IMR-90 (cell line): Measurements from ENCODE around the gene KCNF1. TPM values are rescaled to one million over a fixed set of nuclear protein-coding genes. Genes with fewer than 3 reads are reported as not detected.

Experiments used
- ATAC-seq: fragments of 200-7000 bp; cut with Tn5 transposase; 2 replicates; pipeline ENCODE4 v1.9.1; 2020; ENCODE audit warnings: low read depth, mild to moderate bottlenecking, moderate library complexity
- BruUV-seq: library from RNA; stranded (reverse); fragments of 400-500 nt; replicated peaks from 2 replicates; lab custom pipeline; 2021; lab: Mats Ljungman, UMichigan
- CTCF ChIA-PET: fragments of 300-600 bp; formaldehyde crosslinking; extraction: SDS; loops from one replicate; lab custom pipeline; 2021; ENCODE audit warnings: antibody characterized with exemption; lab: Yijun Ruan, JAX
- POLR2A ChIA-PET: fragments of 300-600 bp; sonication (Branson Sonifier 250); formaldehyde crosslinking; loops from one replicate; lab custom pipeline; 2022; ENCODE audit warnings: antibody characterized with exemption; ENCODE audit not compliant: unreplicated experiment; lab: Charles Lee
- DNase-seq: peaks from one replicate; pipeline ENCODE4 v3.0.0; 2013
- H2AFZ ChIP-seq: replicated peaks from 2 replicates; pipeline ENCODE3; 2013; ENCODE audit warnings: low read length, mild to moderate bottlenecking; ENCODE audit not compliant: poor library complexity
- H2AK5ac ChIP-seq: 2 replicates; pipeline ENCODE4 v1.6.1; 2013; ENCODE audit warnings: low read depth, low read length, inconsistent platforms
- H2AK9ac ChIP-seq: replicated peaks from 2 replicates; pipeline ENCODE3; 2013; ENCODE audit warnings: mild to moderate bottlenecking, low read depth, low read length, moderate library complexity; ENCODE audit not compliant: poor library complexity
- H2BK120ac ChIP-seq: 2 replicates; pipeline ENCODE4 v1.6.1; 2013; ENCODE audit warnings: low read depth, low read length, inconsistent platforms
- H2BK15ac ChIP-seq: 3 replicates; pipeline ENCODE4 v1.6.1; 2013; ENCODE audit warnings: low read depth, low read length, inconsistent platforms
- H2BK20ac ChIP-seq: 2 replicates; pipeline ENCODE4 v1.6.1; 2013; ENCODE audit warnings: low read depth, mild to moderate bottlenecking, inconsistent platforms, low read length, moderate library complexity
- H2BK5ac ChIP-seq: 2 replicates; pipeline ENCODE4 v1.6.1; 2013; ENCODE audit warnings: mild to moderate bottlenecking, low read depth, low read length, inconsistent platforms; ENCODE audit not compliant: poor library complexity, severe bottlenecking
- H3K14ac ChIP-seq: replicated peaks from 2 replicates; pipeline ENCODE4 v1.6.1; 2013; ENCODE audit warnings: low read depth, low read length, inconsistent platforms
- H3K18ac ChIP-seq: 2 replicates; pipeline ENCODE4 v1.6.1; 2013; ENCODE audit warnings: low read depth, low read length, control low read depth
- H3K23ac ChIP-seq: 2 replicates; pipeline ENCODE4 v1.6.1; 2013; ENCODE audit warnings: low read depth, low read length, inconsistent platforms
- H3K27ac ChIP-seq: 2 replicates; pipeline ENCODE4 v1.5.1; 2013; ENCODE audit warnings: mild to moderate bottlenecking, control low read depth, low read length; ENCODE audit not compliant: insufficient read depth
- H3K27me3 ChIP-seq: 2 replicates; pipeline ENCODE4 v1.6.1; 2013; ENCODE audit warnings: low read length; ENCODE audit not compliant: control insufficient read depth, insufficient read depth
- H3K36me3 ChIP-seq: 2 replicates; pipeline ENCODE4 v1.6.1; 2013; ENCODE audit warnings: low read length, mixed read lengths; ENCODE audit not compliant: control insufficient read depth, insufficient read depth
- H3K4ac ChIP-seq: 2 replicates; pipeline ENCODE4 v1.6.1; 2013; ENCODE audit warnings: low read depth, low read length, inconsistent platforms
- H3K4me1 ChIP-seq: 2 replicates; pipeline ENCODE4 v1.6.1; 2013; ENCODE audit warnings: low read length, mixed read lengths; ENCODE audit not compliant: control insufficient read depth, insufficient read depth
- H3K4me2 ChIP-seq: 2 replicates; pipeline ENCODE4 v1.6.1; 2013; ENCODE audit warnings: low read depth, mild to moderate bottlenecking, control low read depth, low read length, moderate library complexity
- H3K4me3 ChIP-seq: 2 replicates; pipeline ENCODE4 v1.5.1; 2013; ENCODE audit warnings: low read depth, mild to moderate bottlenecking, control low read depth, low read length, moderate library complexity; ENCODE audit not compliant: insufficient read depth
- H3K56ac ChIP-seq: 2 replicates; pipeline ENCODE4 v1.6.1; 2013; ENCODE audit warnings: low read length, inconsistent platforms; ENCODE audit not compliant: insufficient read depth; ENCODE audit errors: extremely low read depth
- H3K79me1 ChIP-seq, 2 experiments: 2 replicates each; pipeline ENCODE4 v1.6.1; 2013; ENCODE audit warnings: low read length in 2 of 2, inconsistent platforms in 1 of 2, low read depth in 1 of 2
- H3K9ac ChIP-seq: 2 replicates; pipeline ENCODE4 v1.6.1; 2013; ENCODE audit warnings: low read depth, low read length, control low read depth
- H3K9me1 ChIP-seq: 2 replicates; pipeline ENCODE4 v1.6.1; 2013; ENCODE audit warnings: low read length, inconsistent platforms; ENCODE audit not compliant: insufficient read depth
- H3K9me3 ChIP-seq: 2 replicates; pipeline ENCODE4 v1.6.1; 2013; ENCODE audit warnings: low read length; ENCODE audit not compliant: control insufficient read depth, insufficient read depth
- H4K20me1 ChIP-seq: 2 replicates; pipeline ENCODE4 v1.6.1; 2013; ENCODE audit warnings: low read length, inconsistent platforms; ENCODE audit not compliant: insufficient read depth
- H4K5ac ChIP-seq: 2 replicates; pipeline ENCODE4 v1.6.1; 2013; ENCODE audit warnings: mild to moderate bottlenecking, low read depth, low read length, control low read depth
- H4K8ac ChIP-seq, 2 experiments: 2 replicates each; pipeline ENCODE4 v1.6.1; 2013; ENCODE audit warnings: low read depth in 2 of 2, low read length in 2 of 2, control low read depth in 1 of 2, inconsistent platforms in 1 of 2
- H4K91ac ChIP-seq: 2 replicates; pipeline ENCODE4 v1.6.1; 2013; ENCODE audit warnings: low read depth, low read length, inconsistent platforms; ENCODE audit not compliant: insufficient read depth
- BHLHE40 ChIP-seq: fragments of 150-350 bp; IDR thresholded peaks from 2 replicates; pipeline ENCODE4 v1.6.1; 2016; ENCODE audit warnings: mild to moderate bottlenecking, low read depth, low read length
- CEBPB ChIP-seq: IDR thresholded peaks from 2 replicates; pipeline ENCODE4 v1.6.1; 2012; ENCODE audit warnings: low read depth, low read length, improper control_type of control experiment
- CTCF ChIP-seq: conservative IDR thresholded peaks from 2 replicates; pipeline ENCODE4 v1.5.1; 2012; ENCODE audit warnings: mild to moderate bottlenecking, low read depth, low read length, improper control_type of control experiment
- POLR2A ChIP-seq: IDR thresholded peaks from 2 replicates; pipeline ENCODE4 v1.6.1; 2012; ENCODE audit warnings: mild to moderate bottlenecking, low read depth, low read length
- RAD21 ChIP-seq: IDR thresholded peaks from 2 replicates; pipeline ENCODE4 v1.6.1; 2012; ENCODE audit warnings: low read length, improper control_type of control experiment
- WGBS, 2 experiments: methylation state at CpG; one replicate each; pipeline versions ENCODE4 v1.1.5 to v1.1.7; 2013; ENCODE audit warnings: missing lambda C conversion rate in 2 of 2; ENCODE audit not compliant: insufficient read length in 1 of 2; ENCODE audit errors: extremely low coverage in 2 of 2; 5-methylcytosine and 5-hydroxymethylcytosine counted together
- dilution Hi-C: fragments of 300-500 bp; cut with HindIII; formaldehyde crosslinking; loops from one replicate; pipeline ENCODE4 v1.14.3; 2018; ENCODE audit warnings: low sequenced_read_pairs; ENCODE audit not compliant: unreplicated experiment
- in situ Hi-C: fragments of 300-500 bp; cut with MboI; formaldehyde crosslinking; loops from 3 replicates; pipeline ENCODE4 v1.14.3; 2019; ENCODE audit warnings: low sequenced_read_pairs, inconsistent platforms, mixed read lengths
- intact Hi-C: fragments of 100-400 bp; cut with micrococcal nuclease; formaldehyde crosslinking; loops from 2 replicates; pipeline ENCODE4 v1.10.0; 2022
- polyA plus RNA-seq, 3 experiments: library from polyadenylated mRNA; depleted of rRNA; stranded (reverse); fragments of >200 nt; gene quantifications; 2 replicates each; pipeline ENCODE4 v1.2.3, GENCODE V29; 2012; ENCODE audit warnings: low replicate concordance in 1 of 3
- total RNA-seq: library from RNA; depleted of rRNA; stranded (reverse); fragments of >200 nt; gene quantifications from 2 replicates; pipeline ENCODE4 v1.2.3, GENCODE V29; 2012

The KCNF1 gene
- total and polyA plus RNA-seq, 2 of the 4 experiments (the other 2 are of a cell fraction) = 0.54 to 1.4 TPM

GRCh38 chr2:10934308-10934978, 22.7 kb downstream of the KCNF1 start:
- Histone ChIP-seq H3K9me3 (peaks cover 2% of the 10 kb centered on the region; the same call in 1 of the 2 replicates), H3K18ac (peak overlapping the region; percentile 51), H4K8ac (peak overlapping the region; percentile 47 to 79; a peak in 2 of 4 replicates), H4K91ac (peak overlapping the region; percentile 97), H3K4me3 (no peak overlapping the region), H3K4me2 (no peak overlapping the region), H3K36me3 (no peaks in the 10 kb centered on the region), H3K9me1 (peaks cover 50% of the 10 kb centered on the region), H2AFZ (peak overlapping the region; percentile 73), H2BK5ac (peak overlapping the region; percentile 92), H3K56ac (no peak overlapping the region; the same call in 1 of the 2 replicates), H3K9ac (no peak overlapping the region), H3K4ac (peak overlapping the region; percentile 94), H2AK9ac (peak overlapping the region; percentile 95), H2BK15ac (peak overlapping the region; percentile 98), H2AK5ac (peak overlapping the region; percentile 100), H3K79me1 (peaks cover 0 to 23% of the 10 kb centered on the region in 2 experiments; a peak in 2 of 4 replicates), H3K23ac (peak overlapping the region; percentile 59), H3K27ac (peak overlapping the region; percentile 68; the same call in 1 of the 2 replicates), H4K5ac (0 out of 2 replicates have a peak overlapping the region, but pooled peaks have one; percentile 51), H2BK20ac (peak overlapping the region; percentile 99), H3K4me1 (peaks cover 47% of the 10 kb centered on the region), H3K14ac (peak overlapping the region; percentile 96), H3K27me3 (no peaks in the 10 kb centered on the region), H4K20me1 (no peaks in the 10 kb centered on the region), H2BK120ac (peak overlapping the region; percentile 98)
- in situ Hi-C loops = no loop called here
- CTCF ChIA-PET = no interaction called here
- ATAC-seq (no peak), DNase-seq (no peak)
- intact Hi-C loops = no loop called here
- no peak for TF ChIP-seq CEBPB
- no peak for TF ChIP-seq RAD21
- TF ChIP-seq CTCF = no peak
- TF ChIP-seq BHLHE40 = no peak
- TF ChIP-seq POLR2A = no peak
- dilution Hi-C loops = no loop called here
- POLR2A ChIA-PET = no interaction called here
- no TSS peak for BruUV-seq
- 90% methylated on average over 2 of the region's 7 CpGs; no CpG with 5 or more reads in 1 of the 2 experiments for WGBS, 2 experiments
